Posterior cingulate gyrus (tissue), 11 donors: ENCODE data around the gene MYLK2.
"Not testable (repeated sequence)": the region's sequence is repeated elsewhere in the genome, so short reads cannot be mapped to it uniquely, and the experiment has no call there.

Experiments used
- DNase-seq, 10 donors: peaks; one replicate each; pipeline versions ENCODE4 v3.0.0 to v3.0.0-alpha.2; 2020 to 2021; ENCODE audit warnings: mixed read lengths in 3 of 10
- intact Hi-C: fragments of 100-400 bp; cut with DNase I; formaldehyde crosslinking; loops from one replicate; pipeline ENCODE4 v1.15.1; 2023

The MYLK2 gene

GRCh38 chr20:31819083-31819784 is at the start of gene MYLK2:
Gene MYLK2, plus strand, starts transcription at chr20:31819356. Its CDS starts 225 bp downstream, at chr20:31819581.
- intact Hi-C loops, result no loop called here
- peak in 2 of 10 donors; percentile 52 to 70 for DNase-seq

GRCh38 chr20:31769681-31770080 is 49.5 kb upstream of the MYLK2 start:
- intact Hi-C loops, result no loop called here

GRCh38 chr20:31770243-31770642 is 48.9 kb upstream of the MYLK2 start:
- DNase-seq, result no peak
- intact Hi-C loops, result no loop called here

More at GRCh38 chr20:31769681-31770080, 49.5 kb upstream of the MYLK2 start:
- DNase-seq, result no peak

GRCh38 chr20:31774408-31774807 is 44.7 kb upstream of the MYLK2 start:
- DNase-seq, result no peak
- intact Hi-C loops, result no loop called here

- DNase-seq, result no peak
- intact Hi-C loops, result no loop called here
These were observed 38.3 kb upstream of the MYLK2 start for GRCh38 chr20:31780839-31781238.

- DNase-seq, result no peak
- intact Hi-C loops, result no loop called here
These were observed 37.2 kb upstream of the MYLK2 start for GRCh38 chr20:31781945-31782344.

- intact Hi-C loops, result no loop called here
- DNase-seq, result no peak
These were observed 34.7 kb upstream of the MYLK2 start for GRCh38 chr20:31784354-31785044.

- intact Hi-C loops, result no loop called here
- DNase-seq, result no peak
These were observed 34.1 kb upstream of the MYLK2 start for GRCh38 chr20:31785089-31785488.

GRCh38 chr20:31788578-31788977 is 30.6 kb upstream of the MYLK2 start:
- DNase-seq, result no peak
- intact Hi-C loops, result no loop called here

GRCh38 chr20:31790401-31790800 is 28.8 kb upstream of the MYLK2 start:
- intact Hi-C loops, result no loop called here
- no peak for DNase-seq

- intact Hi-C loops, result no loop called here
- no peak for DNase-seq
These were observed 21.8 kb upstream of the MYLK2 start for GRCh38 chr20:31797364-31797763.

GRCh38 chr20:31801508-31801907 is 17.6 kb upstream of the MYLK2 start:
- intact Hi-C loops, result no loop called here
- no peak for DNase-seq

GRCh38 chr20:31803552-31804291 is 15.4 kb upstream of the MYLK2 start:
- intact Hi-C loops, result no loop called here
- no peak for DNase-seq

GRCh38 chr20:31806564-31807355 is 12.4 kb upstream of the MYLK2 start:
- no peak for DNase-seq
- intact Hi-C loops, result no loop called here

GRCh38 chr20:31808481-31808880 is 10.7 kb upstream of the MYLK2 start:
- DNase-seq, result no peak
- intact Hi-C loops, result no loop called here

- no peak for DNase-seq
- intact Hi-C loops, result no loop called here
These were observed 9.5 kb upstream of the MYLK2 start for GRCh38 chr20:31809661-31810060.

GRCh38 chr20:31811198-31811597 is 8.0 kb upstream of the MYLK2 start:
- intact Hi-C loops, result no loop called here
- peak in 1 of 10 donors; percentile 53 for DNase-seq

GRCh38 chr20:31811796-31812728 is 7.1 kb upstream of the MYLK2 start:
- intact Hi-C loops, result no loop called here
- DNase-seq, result peak in 1 of 10 donors; percentile 46

GRCh38 chr20:31813611-31814010 is 5.5 kb upstream of the MYLK2 start:
- no peak for DNase-seq
- intact Hi-C loops, result no loop called here

GRCh38 chr20:31814142-31814541 is 5.0 kb upstream of the MYLK2 start:
- intact Hi-C loops, result not testable (repeated sequence)
- DNase-seq, result peak in 1 of 10 donors; percentile 16
